ENCODE results near the gene ZYG11B. TPM values are rescaled to one million over a fixed set of nuclear protein-coding genes. Genes with fewer than 3 reads are reported as not detected.
"Not testable (repeated sequence)": the region's sequence is repeated elsewhere in the genome, so short reads cannot be mapped to it uniquely, and the experiment has no call there.

The ZYG11B gene
- total and polyA plus RNA-seq, 2 donors (not counting 3 experiments of a cell fraction or from before 2014, with no cell fraction given), result 8.2 to 27.2 TPM

- POLR2A ChIA-PET, result no interaction called here
- no TSS peak for BruUV-seq (replicated peaks)
- dilution Hi-C loops (cut with MboI; ENCODE audit: extremely low pct_ligation_motif_present, low sequenced_read_pairs), result no loop called here
- H3K9me1 ChIP-seq (replicated peaks; ENCODE audit: control insufficient read depth, extremely low read depth, insufficient read depth, low read length), result no peaks in the 10 kb centered on the region
- FAIRE-seq, result peak; percentile 31
- H3K36me3 ChIP-seq (ENCODE audit: control insufficient read depth in 2 of 2, extremely low read depth in 1 of 2, insufficient read depth in 2 of 2, low read length in 2 of 2), result no peaks in the 10 kb centered on the region
- H3K4me2 ChIP-seq (ENCODE audit: insufficient read depth, low read length), result no peak overlapping the region
- intact Hi-C loops (cut with micrococcal nuclease), result no loop called here
- H2AFZ ChIP-seq (ENCODE audit: low read depth, low read length), result no peak overlapping the region
- H3K4me3 ChIP-seq (replicated peaks in 1 of 3; ENCODE audit: insufficient read depth in 1 of 3, low read depth in 1 of 3, low read length in 3 of 3), result no peak overlapping the region
- no peak overlapping the region for H3K27ac ChIP-seq (ENCODE audit: insufficient read depth, low read depth, low read length)
- no peaks in the 10 kb centered on the region for H3K27me3 ChIP-seq (ENCODE audit: control insufficient read depth in 2 of 2, insufficient read depth in 2 of 2, low read length in 2 of 2)
- no peak for DNase-seq (ENCODE audit: low read depth, low spot score)
- CTCF ChIA-PET, result interaction anchor here (0.5 to 1.3 kb wide), 3 partner anchors 10 to 26 kb away, joined by 3 to 4 read pairs (median 3); no protein-coding TSS in a partner anchor
- TF ChIP-seq MYC (IDR thresholded peaks at IDR 0.05; ENCODE audit: low read depth, low read length) (no peak), FOS (IDR thresholded peaks at IDR 0.05; ENCODE audit: borderline replicate concordance, insufficient read depth, low read length) (no peak), POLR2A (IDR thresholded peaks at IDR 0.05; ENCODE audit: low read depth, low read length) (no peak), POLR2AphosphoS5 (IDR thresholded peaks at IDR 0.05; ENCODE audit: insufficient read depth, low read depth, low read length) (no peak), JUN (IDR thresholded peaks at IDR 0.05; ENCODE audit: borderline replicate concordance, insufficient read depth, insufficient read length, low read depth) (no peak), GATA2 (IDR thresholded peaks at IDR 0.05; ENCODE audit: insufficient read depth, insufficient read length, low read depth, low read length) (no peak), EZH2 (IDR thresholded peaks at IDR 0.05; ENCODE audit: borderline replicate concordance, low read depth, low read length, severe bottlenecking) (no peak), MAX (IDR thresholded peaks at IDR 0.05; ENCODE audit: insufficient read depth, insufficient read length) (no peak), CTCF (IDR thresholded peaks at IDR 0.05; ENCODE audit: extremely low read depth in 1 of 2, insufficient read depth in 1 of 2, low read depth in 1 of 2, low read length in 2 of 2) (no peak)
- no peaks in the 10 kb centered on the region for H3K4me1 ChIP-seq (ENCODE audit: control insufficient read depth, extremely low read depth, insufficient read depth, low read length)
- no peak overlapping the region for H3K9ac ChIP-seq (replicated peaks; ENCODE audit: extremely low read depth, insufficient read depth, low read length)
- H3K79me2 ChIP-seq (ENCODE audit: control insufficient read depth, insufficient read depth, low read length), result no peaks in the 10 kb centered on the region
- H3K9me3 ChIP-seq (replicated peaks; ENCODE audit: control insufficient read depth, insufficient read depth, low read length), result no peaks in the 10 kb centered on the region
- no peaks in the 10 kb centered on the region for H4K20me1 ChIP-seq (replicated peaks; ENCODE audit: control insufficient read depth, extremely low read depth, insufficient read depth, low read length)
Observed at GRCh38 chr1:52867087-52867863, 141.0 kb downstream of the ZYG11B start.

- H3K27ac ChIP-seq (ENCODE audit: insufficient read depth, low read depth, low read length); H3K9me1 ChIP-seq (replicated peaks; ENCODE audit: control insufficient read depth, extremely low read depth, insufficient read depth, low read length); H3K4me2 ChIP-seq (ENCODE audit: insufficient read depth, low read length); H3K36me3 ChIP-seq (ENCODE audit: control insufficient read depth in 2 of 2, extremely low read depth in 1 of 2, insufficient read depth in 2 of 2, low read length in 2 of 2); CTCF ChIA-PET; DNase-seq (ENCODE audit: low read depth, low spot score); FAIRE-seq; H3K9ac ChIP-seq (replicated peaks; ENCODE audit: extremely low read depth, insufficient read depth, low read length); H4K20me1 ChIP-seq (replicated peaks; ENCODE audit: control insufficient read depth, extremely low read depth, insufficient read depth, low read length); H3K4me3 ChIP-seq (replicated peaks in 1 of 3; ENCODE audit: insufficient read depth in 1 of 3, low read depth in 1 of 3, low read length in 3 of 3); H3K79me2 ChIP-seq (ENCODE audit: control insufficient read depth, insufficient read depth, low read length); POLR2A ChIA-PET; H3K27me3 ChIP-seq (ENCODE audit: control insufficient read depth in 2 of 2, insufficient read depth in 2 of 2, low read length in 2 of 2); BruUV-seq (replicated peaks); H3K9me3 ChIP-seq (replicated peaks; ENCODE audit: control insufficient read depth, insufficient read depth, low read length); H3K4me1 ChIP-seq (ENCODE audit: control insufficient read depth, extremely low read depth, insufficient read depth, low read length); H2AFZ ChIP-seq (ENCODE audit: low read depth, low read length); intact Hi-C loops (cut with micrococcal nuclease); dilution Hi-C loops (cut with MboI; ENCODE audit: extremely low pct_ligation_motif_present, low sequenced_read_pairs): not testable (repeated sequence)
Observed at GRCh38 chr1:52869727-52870126, 143.5 kb downstream of the ZYG11B start.
